HepG2 (cell line): ENCODE data around the gene THRAP3. TPM values are rescaled to one million over a fixed set of nuclear protein-coding genes. Genes with fewer than 3 reads are reported as not detected.

ENCODE experiments used
- BORCS8-MEF2B ChIP-seq: sonication (generic); formaldehyde crosslinking; IDR thresholded peaks from 2 replicates; pipeline ENCODE4 v1.8.0; 2022; ENCODE audit warnings: mild to moderate bottlenecking, missing genetic modification reagents
- FOXC1 ChIP-seq: sonication (generic); formaldehyde crosslinking; IDR thresholded peaks from 2 replicates; pipeline ENCODE4 v1.8.0; 2022; ENCODE audit warnings: mild to moderate bottlenecking, missing genetic modification reagents, borderline replicate concordance
- HMGA1 ChIP-seq: sonication (generic); formaldehyde crosslinking; conservative IDR thresholded peaks from 2 replicates; pipeline ENCODE4 v1.4.0; 2020; ENCODE audit warnings: missing genetic modification reagents
- KLF16 ChIP-seq, 2 experiments: sonication (generic) in 1 of 2; formaldehyde crosslinking in 1 of 2; IDR thresholded peaks; 2 replicates each; pipeline versions ENCODE4 v1.6.1 to v1.8.0; 2016 to 2023; ENCODE audit warnings: missing genetic modification reagents in 2 of 2, missing compliant biosample characterization in 1 of 2
- NR1H2 ChIP-seq: sonication (generic); formaldehyde crosslinking; IDR thresholded peaks from 2 replicates; pipeline ENCODE4 v1.8.1; 2022; ENCODE audit warnings: low read depth, missing genetic modification reagents, borderline replicate concordance
- POLR2AphosphoS2 ChIP-seq: IDR thresholded peaks from 2 replicates; pipeline ENCODE4 v1.6.1; 2011; ENCODE audit warnings: low read depth, low read length, improper control_type of control experiment
- SRF ChIP-seq: IDR thresholded peaks from 2 replicates; pipeline ENCODE4 v1.6.1; 2011; ENCODE audit warnings: mild to moderate bottlenecking, low read depth, low read length, moderate library complexity
- ZBTB38 ChIP-seq: sonication (generic); formaldehyde crosslinking; IDR thresholded peaks from 2 replicates; pipeline ENCODE4 v1.5.1; 2020; ENCODE audit warnings: mild to moderate bottlenecking, missing genetic modification reagents
- ZFP62 ChIP-seq: sonication (generic); formaldehyde crosslinking; IDR thresholded peaks from 2 replicates; pipeline ENCODE4 v1.4.0; 2020; ENCODE audit warnings: missing genetic modification reagents
- ZNF496 ChIP-seq: sonication (generic); formaldehyde crosslinking; IDR thresholded peaks from 2 replicates; pipeline ENCODE4 v1.8.1; 2023; ENCODE audit warnings: mild to moderate bottlenecking, moderate library complexity, missing genetic modification reagents; ENCODE audit not compliant: insufficient replicate concordance
- ZSCAN20 ChIP-seq: sonication (generic); formaldehyde crosslinking; IDR thresholded peaks from 2 replicates; pipeline ENCODE4 v1.4.0; 2020; ENCODE audit warnings: missing genetic modification reagents, mild to moderate bottlenecking, borderline replicate concordance
- polyA plus RNA-seq, 8 experiments: library from polyadenylated mRNA; depleted of rRNA in 3 of 8; stranded (reverse) in 7 of 8; unstranded in 1 of 8; fragments of >200 nt; fragmentation: Illumina TruSeq in 4 of 8; extraction: Trizol in 4 of 8; gene quantifications; 2 replicates each; pipeline versions ENCODE4 v1.2.1 to v1.2.3, GENCODE V29; 2011 to 2016; ENCODE audit warnings: low read depth in 4 of 8, missing spikeins in 1 of 8, mixed read lengths in 1 of 8; ENCODE audit not compliant: insufficient read depth in 1 of 8
- total RNA-seq, 5 experiments: library from RNA; depleted of rRNA; stranded (reverse); fragments of >200 nt; fragmentation: Illumina TruSeq; extraction: Trizol; gene quantifications; 2 replicates each; pipeline ENCODE4 v1.2.3, GENCODE V29; 2016; ENCODE audit warnings: low read depth in 1 of 5
- TF ChIP-seq, protein P1 (sequence below), 2 experiments: sonication (generic) in 1 of 2; formaldehyde crosslinking in 1 of 2; IDR thresholded peaks; 2 replicates each; pipeline versions ENCODE4 v1.6.1 to v1.9.0; 2014 to 2022; ENCODE audit warnings: antibody characterized with exemption in 1 of 2, borderline replicate concordance in 1 of 2, inconsistent platforms in 1 of 2, low read depth in 1 of 2, missing genetic modification reagents in 1 of 2
- TF ChIP-seq, protein P2 (sequence below): sonication (generic); formaldehyde crosslinking; IDR thresholded peaks from 2 replicates; pipeline ENCODE4 v1.4.0; 2020; ENCODE audit warnings: missing genetic modification reagents
- TF ChIP-seq, protein P3 (sequence below): sonication (generic); formaldehyde crosslinking; IDR thresholded peaks from 2 replicates; pipeline ENCODE4 v1.9.0; 2021; ENCODE audit warnings: missing genetic modification reagents, borderline replicate concordance
- TF ChIP-seq, protein P4 (sequence below): sonication (generic); formaldehyde crosslinking; IDR thresholded peaks from 2 replicates; pipeline ENCODE4 v1.9.0; 2021; ENCODE audit warnings: missing genetic modification reagents, mild to moderate bottlenecking, borderline replicate concordance
- TF ChIP-seq, protein P5 (sequence below): sonication (generic); formaldehyde crosslinking; IDR thresholded peaks from 2 replicates; pipeline ENCODE4 v1.5.0; 2020; ENCODE audit warnings: missing genetic modification reagents, mild to moderate bottlenecking, borderline replicate concordance

The THRAP3 gene
- total and polyA plus RNA-seq, 2 of the 13 experiments (the other 11 are each of a cell fraction or from before 2014, with no cell fraction given): 45.0 to 92.6 TPM

DNA sequence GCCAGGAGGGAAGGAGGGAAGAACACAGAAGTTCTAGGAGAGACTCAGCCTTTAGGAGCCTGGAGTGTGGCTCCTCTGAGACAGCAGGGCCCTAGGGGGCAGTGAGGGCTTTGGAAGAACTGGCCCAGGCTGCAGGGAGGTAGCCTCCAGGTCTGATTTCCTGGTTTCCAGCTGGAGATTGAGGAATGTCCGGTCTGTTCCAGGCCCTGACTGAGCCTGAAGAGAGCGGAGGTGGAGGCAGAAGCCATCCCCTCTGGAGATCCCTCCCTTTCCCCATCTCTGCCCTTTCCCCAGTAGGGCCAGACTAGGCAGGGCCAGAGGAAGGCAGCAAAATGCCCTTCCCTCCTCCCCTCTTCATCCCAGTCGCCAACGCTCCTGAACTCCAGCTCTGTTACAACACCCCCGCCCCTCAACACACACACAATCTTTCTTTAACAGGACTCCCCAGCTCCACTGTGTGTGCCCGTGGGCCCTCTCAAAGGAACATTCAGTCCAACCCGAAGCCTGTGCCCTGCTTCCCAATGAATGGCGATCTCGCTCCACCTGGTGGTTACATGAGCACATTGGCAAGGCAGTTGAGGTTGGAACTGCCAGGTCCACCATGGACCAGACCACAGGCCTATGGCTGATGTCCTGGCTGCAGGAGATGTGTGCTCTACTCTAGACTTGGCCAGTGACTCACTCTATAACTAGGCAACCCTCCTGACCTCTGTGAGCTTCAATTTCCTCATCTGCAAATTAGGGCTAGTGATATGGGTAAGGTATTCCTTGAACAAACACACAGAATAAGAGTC lies 36.2 kb upstream of the THRAP3 start (continued):
- TF ChIP-seq, protein P1, sequence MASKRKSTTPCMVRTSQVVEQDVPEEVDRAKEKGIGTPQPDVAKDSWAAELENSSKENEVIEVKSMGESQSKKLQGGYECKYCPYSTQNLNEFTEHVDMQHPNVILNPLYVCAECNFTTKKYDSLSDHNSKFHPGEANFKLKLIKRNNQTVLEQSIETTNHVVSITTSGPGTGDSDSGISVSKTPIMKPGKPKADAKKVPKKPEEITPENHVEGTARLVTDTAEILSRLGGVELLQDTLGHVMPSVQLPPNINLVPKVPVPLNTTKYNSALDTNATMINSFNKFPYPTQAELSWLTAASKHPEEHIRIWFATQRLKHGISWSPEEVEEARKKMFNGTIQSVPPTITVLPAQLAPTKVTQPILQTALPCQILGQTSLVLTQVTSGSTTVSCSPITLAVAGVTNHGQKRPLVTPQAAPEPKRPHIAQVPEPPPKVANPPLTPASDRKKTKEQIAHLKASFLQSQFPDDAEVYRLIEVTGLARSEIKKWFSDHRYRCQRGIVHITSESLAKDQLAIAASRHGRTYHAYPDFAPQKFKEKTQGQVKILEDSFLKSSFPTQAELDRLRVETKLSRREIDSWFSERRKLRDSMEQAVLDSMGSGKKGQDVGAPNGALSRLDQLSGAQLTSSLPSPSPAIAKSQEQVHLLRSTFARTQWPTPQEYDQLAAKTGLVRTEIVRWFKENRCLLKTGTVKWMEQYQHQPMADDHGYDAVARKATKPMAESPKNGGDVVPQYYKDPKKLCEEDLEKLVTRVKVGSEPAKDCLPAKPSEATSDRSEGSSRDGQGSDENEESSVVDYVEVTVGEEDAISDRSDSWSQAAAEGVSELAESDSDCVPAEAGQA (IDR thresholded peaks at IDR 0.05; ENCODE audit: low read depth): no peak
- TF ChIP-seq, protein P1 (CRISPR knock-in tag; IDR thresholded peaks at IDR 0.05; ENCODE audit: borderline replicate concordance): no peak
- peak in 1 of 2 experiments; percentile 76; a peak in 1 of 4 replicates for TF ChIP-seq KLF16 (CRISPR knock-in tag; IDR thresholded peaks at IDR 0.05)
- TF ChIP-seq ZSCAN20: no peak
- TF ChIP-seq, protein P2, sequence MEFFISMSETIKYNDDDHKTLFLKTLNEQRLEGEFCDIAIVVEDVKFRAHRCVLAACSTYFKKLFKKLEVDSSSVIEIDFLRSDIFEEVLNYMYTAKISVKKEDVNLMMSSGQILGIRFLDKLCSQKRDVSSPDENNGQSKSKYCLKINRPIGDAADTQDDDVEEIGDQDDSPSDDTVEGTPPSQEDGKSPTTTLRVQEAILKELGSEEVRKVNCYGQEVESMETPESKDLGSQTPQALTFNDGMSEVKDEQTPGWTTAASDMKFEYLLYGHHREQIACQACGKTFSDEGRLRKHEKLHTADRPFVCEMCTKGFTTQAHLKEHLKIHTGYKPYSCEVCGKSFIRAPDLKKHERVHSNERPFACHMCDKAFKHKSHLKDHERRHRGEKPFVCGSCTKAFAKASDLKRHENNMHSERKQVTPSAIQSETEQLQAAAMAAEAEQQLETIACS: no peak
- TF ChIP-seq, protein P3, sequence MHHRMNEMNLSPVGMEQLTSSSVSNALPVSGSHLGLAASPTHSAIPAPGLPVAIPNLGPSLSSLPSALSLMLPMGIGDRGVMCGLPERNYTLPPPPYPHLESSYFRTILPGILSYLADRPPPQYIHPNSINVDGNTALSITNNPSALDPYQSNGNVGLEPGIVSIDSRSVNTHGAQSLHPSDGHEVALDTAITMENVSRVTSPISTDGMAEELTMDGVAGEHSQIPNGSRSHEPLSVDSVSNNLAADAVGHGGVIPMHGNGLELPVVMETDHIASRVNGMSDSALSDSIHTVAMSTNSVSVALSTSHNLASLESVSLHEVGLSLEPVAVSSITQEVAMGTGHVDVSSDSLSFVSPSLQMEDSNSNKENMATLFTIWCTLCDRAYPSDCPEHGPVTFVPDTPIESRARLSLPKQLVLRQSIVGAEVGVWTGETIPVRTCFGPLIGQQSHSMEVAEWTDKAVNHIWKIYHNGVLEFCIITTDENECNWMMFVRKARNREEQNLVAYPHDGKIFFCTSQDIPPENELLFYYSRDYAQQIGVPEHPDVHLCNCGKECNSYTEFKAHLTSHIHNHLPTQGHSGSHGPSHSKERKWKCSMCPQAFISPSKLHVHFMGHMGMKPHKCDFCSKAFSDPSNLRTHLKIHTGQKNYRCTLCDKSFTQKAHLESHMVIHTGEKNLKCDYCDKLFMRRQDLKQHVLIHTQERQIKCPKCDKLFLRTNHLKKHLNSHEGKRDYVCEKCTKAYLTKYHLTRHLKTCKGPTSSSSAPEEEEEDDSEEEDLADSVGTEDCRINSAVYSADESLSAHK: no peak
- no peak for TF ChIP-seq ZFP62 (CRISPR knock-in tag)
- no peak for TF ChIP-seq NR1H2 (CRISPR knock-in tag)
- TF ChIP-seq, protein P4, sequence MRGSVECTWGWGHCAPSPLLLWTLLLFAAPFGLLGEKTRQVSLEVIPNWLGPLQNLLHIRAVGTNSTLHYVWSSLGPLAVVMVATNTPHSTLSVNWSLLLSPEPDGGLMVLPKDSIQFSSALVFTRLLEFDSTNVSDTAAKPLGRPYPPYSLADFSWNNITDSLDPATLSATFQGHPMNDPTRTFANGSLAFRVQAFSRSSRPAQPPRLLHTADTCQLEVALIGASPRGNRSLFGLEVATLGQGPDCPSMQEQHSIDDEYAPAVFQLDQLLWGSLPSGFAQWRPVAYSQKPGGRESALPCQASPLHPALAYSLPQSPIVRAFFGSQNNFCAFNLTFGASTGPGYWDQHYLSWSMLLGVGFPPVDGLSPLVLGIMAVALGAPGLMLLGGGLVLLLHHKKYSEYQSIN (CRISPR knock-in tag): no peak
- no peak for TF ChIP-seq BORCS8-MEF2B
- TF ChIP-seq POLR2AphosphoS2: no peak
- TF ChIP-seq SRF: no peak
- no peak for TF ChIP-seq HMGA1
- TF ChIP-seq FOXC1 (CRISPR knock-in tag): no peak
- no peak for TF ChIP-seq ZNF496 (CRISPR knock-in tag)
- TF ChIP-seq, protein P5, sequence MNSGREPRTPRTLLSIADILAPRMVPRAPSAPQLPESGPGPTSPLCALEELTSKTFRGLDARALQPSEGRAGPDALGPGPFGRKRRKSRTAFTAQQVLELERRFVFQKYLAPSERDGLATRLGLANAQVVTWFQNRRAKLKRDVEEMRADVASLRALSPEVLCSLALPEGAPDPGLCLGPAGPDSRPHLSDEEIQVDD (CRISPR knock-in tag): no peak
- 0 out of 2 replicates have a peak, but pooled peaks have one; percentile 12 for TF ChIP-seq ZBTB38 (CRISPR knock-in tag)
